BLaER1 (cell line): ENCODE measurements around the gene PHYKPL.

Experiments
- H3K27ac ChIP-seq: shearing (Covaris generic); formaldehyde crosslinking; 2 replicates; pipeline ENCODE4 v1.8.1; 2022
- H3K27me3 ChIP-seq: shearing (Covaris generic); formaldehyde crosslinking; 2 replicates; pipeline ENCODE4 v1.8.1; 2022
- H3K36me3 ChIP-seq: shearing (Covaris generic); formaldehyde crosslinking; 2 replicates; pipeline ENCODE4 v1.8.1; 2022
- H3K4me1 ChIP-seq: shearing (Covaris generic); formaldehyde crosslinking; 2 replicates; pipeline ENCODE4 v1.8.1; 2022
- H3K4me2 ChIP-seq: shearing (Covaris generic); formaldehyde crosslinking; 2 replicates; pipeline ENCODE4 v1.8.1; 2022
- H3K4me3 ChIP-seq: shearing (Covaris generic); formaldehyde crosslinking; 2 replicates; pipeline ENCODE4 v1.8.1; 2022
- H3K9ac ChIP-seq: shearing (Covaris generic); formaldehyde crosslinking; 2 replicates; pipeline ENCODE4 v1.8.1; 2022
- H3K9me3 ChIP-seq: shearing (Covaris generic); formaldehyde crosslinking; 2 replicates; pipeline ENCODE4 v1.8.1; 2022
- H4K20me1 ChIP-seq: shearing (Covaris generic); formaldehyde crosslinking; 2 replicates; pipeline ENCODE4 v1.8.1; 2022
- Cebpa-rat ChIP-seq: shearing (Covaris generic); IDR thresholded peaks from 2 replicates; pipeline ENCODE4 v1.8.1; 2022

Gene PHYKPL

GRCh38 chr5:178250263-178250662 lies 17.7 kb upstream of the PHYKPL start:
- no peak for TF ChIP-seq Cebpa-rat
- H3K36me3 ChIP-seq, result no peaks in the 10 kb centered on the region
- H3K4me2 ChIP-seq, result peak overlapping the region; percentile 79
- no peak overlapping the region for H3K9ac ChIP-seq
- H3K4me3 ChIP-seq, result no peak overlapping the region
- no peaks in the 10 kb centered on the region for H4K20me1 ChIP-seq
- no peaks in the 10 kb centered on the region for H3K27me3 ChIP-seq
- peaks cover 92% of the 10 kb centered on the region for H3K4me1 ChIP-seq
- peak overlapping the region; percentile 24; the same call in 1 of the 2 replicates for H3K27ac ChIP-seq
- H3K9me3 ChIP-seq, result no peaks in the 10 kb centered on the region

GRCh38 chr5:178249191-178249989 lies 16.8 kb upstream of the PHYKPL start:
- no peak overlapping the region for H3K4me3 ChIP-seq
- no peaks in the 10 kb centered on the region for H3K27me3 ChIP-seq
- peak overlapping the region; percentile 62 for H3K27ac ChIP-seq
- H3K4me2 ChIP-seq, result peak overlapping the region; percentile 79
- no peaks in the 10 kb centered on the region for H3K36me3 ChIP-seq
- no peak for TF ChIP-seq Cebpa-rat
- H3K4me1 ChIP-seq, result peaks cover 83% of the 10 kb centered on the region
- H4K20me1 ChIP-seq, result no peaks in the 10 kb centered on the region
- no peaks in the 10 kb centered on the region for H3K9me3 ChIP-seq
- peak overlapping the region; percentile 38; the same call in 1 of the 2 replicates for H3K9ac ChIP-seq

GRCh38 chr5:178248750-178249149 lies 16.1 kb upstream of the PHYKPL start:
- TF ChIP-seq Cebpa-rat, result no peak
- Histone ChIP-seq H3K36me3 (no peaks in the 10 kb centered on the region), H3K9me3 (no peaks in the 10 kb centered on the region), H3K27ac (peak overlapping the region; percentile 62), H3K4me2 (peak overlapping the region; percentile 79), H3K9ac (peak overlapping the region; percentile 38; the same call in 1 of the 2 replicates), H3K4me1 (peaks cover 78% of the 10 kb centered on the region), H3K27me3 (no peaks in the 10 kb centered on the region), H4K20me1 (no peaks in the 10 kb centered on the region), H3K4me3 (no peak overlapping the region)

GRCh38 chr5:178247481-178248456 lies 15.2 kb upstream of the PHYKPL start:
- no peaks in the 10 kb centered on the region for H3K27me3 ChIP-seq
- H3K4me2 ChIP-seq, result peak overlapping the region; percentile 79
- TF ChIP-seq Cebpa-rat, result no peak
- no peak overlapping the region for H3K4me3 ChIP-seq
- H3K9me3 ChIP-seq, result no peaks in the 10 kb centered on the region
- H3K27ac ChIP-seq, result peak overlapping the region; percentile 62
- H3K9ac ChIP-seq, result no peak overlapping the region
- no peaks in the 10 kb centered on the region for H4K20me1 ChIP-seq
- no peaks in the 10 kb centered on the region for H3K36me3 ChIP-seq
- peaks cover 77% of the 10 kb centered on the region for H3K4me1 ChIP-seq

- peak overlapping the region; percentile 79 for H3K4me2 ChIP-seq
- no peaks in the 10 kb centered on the region for H3K36me3 ChIP-seq
- 0 out of 2 replicates have a peak overlapping the region, but pooled peaks have one; percentile 31 for H3K27ac ChIP-seq
- no peak overlapping the region for H3K9ac ChIP-seq
- TF ChIP-seq Cebpa-rat, result no peak
- H4K20me1 ChIP-seq, result no peaks in the 10 kb centered on the region
- no peak overlapping the region for H3K4me3 ChIP-seq
- H3K9me3 ChIP-seq, result no peaks in the 10 kb centered on the region
- H3K27me3 ChIP-seq, result no peaks in the 10 kb centered on the region
- peaks cover 77% of the 10 kb centered on the region for H3K4me1 ChIP-seq
These were observed 14.2 kb upstream of the PHYKPL start for GRCh38 chr5:178246624-178247279.

GRCh38 chr5:178245389-178245788 lies 12.8 kb upstream of the PHYKPL start:
- H4K20me1 ChIP-seq, result no peaks in the 10 kb centered on the region
- H3K4me2 ChIP-seq, result no peak overlapping the region
- H3K27ac ChIP-seq, result no peak overlapping the region
- peaks cover 77% of the 10 kb centered on the region for H3K4me1 ChIP-seq
- no peak overlapping the region for H3K4me3 ChIP-seq
- no peak for TF ChIP-seq Cebpa-rat
- H3K9ac ChIP-seq, result no peak overlapping the region
- no peaks in the 10 kb centered on the region for H3K36me3 ChIP-seq
- H3K9me3 ChIP-seq, result no peaks in the 10 kb centered on the region
- H3K27me3 ChIP-seq, result no peaks in the 10 kb centered on the region

GRCh38 chr5:178244576-178244975 lies 12.0 kb upstream of the PHYKPL start:
- Histone ChIP-seq H3K4me2 (no peak overlapping the region), H3K4me1 (peaks cover 77% of the 10 kb centered on the region), H3K36me3 (no peaks in the 10 kb centered on the region), H3K27me3 (no peaks in the 10 kb centered on the region), H3K27ac (no peak overlapping the region), H4K20me1 (no peaks in the 10 kb centered on the region), H3K9me3 (no peaks in the 10 kb centered on the region), H3K4me3 (no peak overlapping the region), H3K9ac (no peak overlapping the region)
- no peak for TF ChIP-seq Cebpa-rat

GRCh38 chr5:178242416-178242815 lies 9.8 kb upstream of the PHYKPL start:
- Histone ChIP-seq H3K27me3 (no peaks in the 10 kb centered on the region), H3K4me2 (peak overlapping the region; percentile 95), H3K9ac (0 out of 2 replicates have a peak overlapping the region, but pooled peaks have one; percentile 68), H3K4me1 (peaks cover 77% of the 10 kb centered on the region), H3K36me3 (no peaks in the 10 kb centered on the region), H3K9me3 (no peaks in the 10 kb centered on the region), H3K27ac (0 out of 2 replicates have a peak overlapping the region, but pooled peaks have one; percentile 81), H3K4me3 (no peak overlapping the region), H4K20me1 (no peaks in the 10 kb centered on the region)
- no peak for TF ChIP-seq Cebpa-rat

GRCh38 chr5:178241688-178242231 lies 9.2 kb upstream of the PHYKPL start:
- Histone ChIP-seq H3K4me2 (peak overlapping the region; percentile 95), H3K9me3 (no peaks in the 10 kb centered on the region), H3K27me3 (no peaks in the 10 kb centered on the region), H4K20me1 (no peaks in the 10 kb centered on the region), H3K9ac (peak overlapping the region; percentile 68), H3K27ac (peak overlapping the region; percentile 81), H3K4me1 (peaks cover 77% of the 10 kb centered on the region), H3K4me3 (peak overlapping the region; percentile 50), H3K36me3 (no peaks in the 10 kb centered on the region)
- no peak for TF ChIP-seq Cebpa-rat
